Measurements from ENCODE around the gene CDAN1.

CDAN1 gene

DNA sequence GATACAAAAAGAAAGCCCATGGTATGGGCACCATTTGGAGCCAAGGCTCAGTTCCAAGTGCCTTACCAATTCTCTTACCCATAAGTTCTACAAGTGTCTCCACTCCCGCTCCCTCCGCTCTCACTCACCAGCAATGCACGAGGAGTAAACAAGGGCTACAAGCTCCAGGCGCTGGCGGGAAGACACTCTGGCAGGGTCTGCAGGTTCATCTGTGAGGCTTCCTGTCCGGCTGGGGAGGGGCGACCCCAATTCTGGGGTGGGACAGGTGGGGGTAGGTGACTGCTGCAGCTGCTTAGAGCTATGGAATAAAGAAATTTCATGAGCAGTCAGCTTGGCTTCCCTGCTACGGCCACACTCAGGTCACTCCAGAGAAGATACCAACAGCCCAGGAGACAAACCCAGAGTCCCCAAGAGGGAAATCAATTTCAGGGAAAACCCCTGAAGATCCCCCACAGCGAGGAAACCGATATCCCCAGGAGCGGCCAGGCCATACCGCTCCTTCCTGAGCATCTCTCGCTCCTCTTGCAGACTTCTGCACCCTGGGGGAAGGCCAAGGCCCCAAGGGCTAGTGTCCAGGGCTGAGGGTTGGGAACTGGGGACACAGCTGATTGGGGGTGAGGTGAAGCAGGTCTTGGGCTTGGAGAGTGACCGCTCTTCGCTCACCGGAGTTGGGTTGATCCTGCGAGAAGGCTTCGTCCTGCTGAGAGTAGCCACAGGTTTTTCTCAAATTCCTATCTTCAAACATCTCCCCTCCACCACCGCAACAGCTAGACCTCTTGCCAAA, 1.4 kb downstream of the CDAN1 start:
- POLR2A ChIA-PET, result no interaction called here
- TF ChIP-seq ELF4 (IDR thresholded peaks at IDR 0.05) (no peak), FOXA1 (IDR thresholded peaks at IDR 0.05) (no peak), SUZ12 (IDR thresholded peaks at IDR 0.05) (no peak), FOXK2 (IDR thresholded peaks at IDR 0.05) (no peak), NFRKB (IDR thresholded peaks at IDR 0.05) (no peak), CTBP1 (IDR thresholded peaks at IDR 0.05; ENCODE audit: borderline replicate concordance) (no peak)
- TF ChIP-seq, protein P1, sequence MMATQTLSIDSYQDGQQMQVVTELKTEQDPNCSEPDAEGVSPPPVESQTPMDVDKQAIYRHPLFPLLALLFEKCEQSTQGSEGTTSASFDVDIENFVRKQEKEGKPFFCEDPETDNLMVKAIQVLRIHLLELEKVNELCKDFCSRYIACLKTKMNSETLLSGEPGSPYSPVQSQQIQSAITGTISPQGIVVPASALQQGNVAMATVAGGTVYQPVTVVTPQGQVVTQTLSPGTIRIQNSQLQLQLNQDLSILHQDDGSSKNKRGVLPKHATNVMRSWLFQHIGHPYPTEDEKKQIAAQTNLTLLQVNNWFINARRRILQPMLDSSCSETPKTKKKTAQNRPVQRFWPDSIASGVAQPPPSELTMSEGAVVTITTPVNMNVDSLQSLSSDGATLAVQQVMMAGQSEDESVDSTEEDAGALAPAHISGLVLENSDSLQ (IDR thresholded peaks at IDR 0.05), result no peak
- CTCF ChIA-PET, result interaction anchor here (0.9 kb wide), 1 partner anchor 31 kb away, joined by 3 read pairs; no protein-coding TSS in a partner anchor
- no peak for DNase-seq (ENCODE audit: extremely low spot score)

DNA sequence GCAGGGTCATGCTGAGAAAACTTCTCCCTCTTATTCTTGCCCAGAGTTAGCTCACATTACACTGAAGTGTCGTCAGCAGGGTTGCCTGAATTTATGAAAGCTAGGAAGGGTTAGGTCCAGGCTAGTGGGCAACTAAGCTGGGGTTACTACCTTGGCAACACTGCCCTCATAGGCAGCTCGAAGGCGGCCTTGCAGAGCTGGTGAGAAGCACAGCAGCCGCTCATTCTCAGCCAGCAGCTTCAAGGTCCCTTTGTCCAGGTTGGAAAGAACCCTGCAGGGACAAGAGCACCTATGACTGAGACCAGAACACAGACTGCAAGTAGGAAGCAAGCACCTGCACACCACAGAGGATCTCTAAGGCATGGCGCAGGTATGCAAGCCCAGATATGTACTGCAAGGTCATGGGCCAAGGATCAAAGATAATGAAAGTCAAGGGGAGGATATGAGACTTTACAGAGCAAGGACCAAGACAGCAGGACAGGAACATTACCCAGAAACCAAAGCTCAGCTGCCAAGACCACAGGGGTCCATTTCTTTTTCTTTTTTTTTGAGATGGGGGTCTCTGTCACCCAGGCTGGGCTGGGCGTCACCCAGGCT, 2.8 kb downstream of the CDAN1 start:
- TF ChIP-seq SUZ12 (IDR thresholded peaks at IDR 0.05) (no peak), L3MBTL2 (conservative IDR thresholded peaks at IDR 0.05) (no peak), BHLHE40 (IDR thresholded peaks at IDR 0.05; ENCODE audit: borderline replicate concordance) (no peak), SP1 (IDR thresholded peaks at IDR 0.05) (no peak), ELF4 (IDR thresholded peaks at IDR 0.05) (no peak), FOXK2 (IDR thresholded peaks at IDR 0.05) (no peak), HDGF (IDR thresholded peaks at IDR 0.05; ENCODE audit: borderline replicate concordance) (no peak), TARDBP (IDR thresholded peaks at IDR 0.05) (no peak), ZNF384 (IDR thresholded peaks at IDR 0.05) (no peak), FOXM1 (IDR thresholded peaks at IDR 0.05; ENCODE audit: borderline replicate concordance) (no peak), LEF1 (IDR thresholded peaks at IDR 0.05; ENCODE audit: borderline replicate concordance) (no peak), ARNT (IDR thresholded peaks at IDR 0.05) (no peak), NFRKB (IDR thresholded peaks at IDR 0.05) (no peak)
- TF ChIP-seq, protein P1 (IDR thresholded peaks at IDR 0.05), result no peak
- no peak for DNase-seq (ENCODE audit: extremely low spot score)
- ChIA-PET POLR2A (no interaction called here), CTCF (no interaction called here)

DNA sequence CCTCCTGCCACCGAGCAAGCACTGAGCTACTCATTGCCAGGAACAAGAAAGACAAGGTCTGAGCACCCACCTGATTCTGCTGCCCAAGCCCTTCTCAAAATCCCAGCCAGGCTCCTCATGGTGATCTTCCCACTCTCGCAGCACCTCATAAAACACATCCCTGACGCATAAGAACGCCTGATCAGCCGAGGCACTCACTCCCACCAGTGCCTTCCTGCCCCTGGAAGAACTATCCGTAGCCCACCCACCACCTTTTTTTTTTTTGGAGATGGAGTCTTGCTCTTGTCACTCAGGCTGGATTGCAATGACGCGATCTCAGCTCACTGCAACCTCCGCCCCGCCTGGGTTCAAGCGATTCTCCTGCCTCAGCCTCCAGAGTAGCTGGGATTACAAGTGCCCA, 3.9 kb downstream of the CDAN1 start:
- DNase-seq (ENCODE audit: extremely low spot score), result no peak
- no peak for TF ChIP-seq TARDBP (IDR thresholded peaks at IDR 0.05)
- no peak for TF ChIP-seq NFRKB (IDR thresholded peaks at IDR 0.05)
- no peak for TF ChIP-seq SP1 (IDR thresholded peaks at IDR 0.05)
- no peak for TF ChIP-seq HDGF (IDR thresholded peaks at IDR 0.05; ENCODE audit: borderline replicate concordance)
- TF ChIP-seq FOXK2 (IDR thresholded peaks at IDR 0.05), result no peak
- no peak for TF ChIP-seq ELF4 (IDR thresholded peaks at IDR 0.05)
- TF ChIP-seq ZNF384 (IDR thresholded peaks at IDR 0.05), result no peak
- TF ChIP-seq, protein P1 (IDR thresholded peaks at IDR 0.05), result no peak
- TF ChIP-seq FOXA1 (IDR thresholded peaks at IDR 0.05), result no peak
- no peak for TF ChIP-seq ARNT (IDR thresholded peaks at IDR 0.05)
- CTCF ChIA-PET, result interaction anchor here (0.6 kb wide), 1 partner anchor 13 kb away, joined by 3 read pairs; no protein-coding TSS in a partner anchor
- POLR2A ChIA-PET, result no interaction called here

DNA sequence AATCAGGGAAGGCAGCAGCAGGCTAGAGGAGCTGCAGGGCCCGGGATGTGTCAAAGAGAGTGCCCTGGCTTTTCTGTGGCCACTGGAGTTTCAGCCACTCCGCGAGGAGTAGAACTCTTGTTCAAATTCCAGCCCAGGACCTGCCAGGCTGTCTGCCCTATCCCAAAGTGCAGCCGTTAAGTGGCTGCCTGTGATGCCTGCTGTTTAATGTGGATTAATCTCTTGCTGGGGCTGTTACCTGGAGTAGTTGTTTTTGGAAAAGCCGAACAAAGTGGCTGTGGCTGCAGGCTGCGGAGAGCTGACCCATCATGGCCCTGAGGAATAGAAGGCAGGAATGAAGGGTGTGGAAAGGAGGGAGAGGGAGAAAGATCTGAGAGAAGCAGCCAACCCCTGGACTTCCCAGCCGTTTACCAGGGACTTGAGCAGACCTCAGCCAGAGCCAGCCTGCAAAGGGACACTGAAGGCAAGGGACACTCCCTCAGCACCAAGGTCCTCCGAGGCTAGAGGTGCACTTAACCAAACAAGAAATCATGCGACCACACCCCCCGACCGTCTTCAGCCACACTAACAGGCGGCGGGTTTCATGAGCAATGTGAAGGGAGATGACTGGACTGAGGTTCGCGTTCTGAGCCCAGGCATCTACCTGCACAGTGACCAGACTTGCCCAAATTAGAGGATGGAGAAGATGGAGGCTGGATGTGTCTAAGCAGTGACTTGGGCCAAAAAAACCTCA, 4.7 kb downstream of the CDAN1 start:
- CTCF ChIA-PET, result interaction anchor here (0.6 kb wide), 1 partner anchor 13 kb away, joined by 3 read pairs; no protein-coding TSS in a partner anchor
- TF ChIP-seq L3MBTL2 (conservative IDR thresholded peaks at IDR 0.05) (no peak), LEF1 (IDR thresholded peaks at IDR 0.05; ENCODE audit: borderline replicate concordance) (no peak), ARNT (IDR thresholded peaks at IDR 0.05) (no peak), HDGF (IDR thresholded peaks at IDR 0.05; ENCODE audit: borderline replicate concordance) (no peak), ZNF384 (IDR thresholded peaks at IDR 0.05) (no peak), BHLHE40 (IDR thresholded peaks at IDR 0.05; ENCODE audit: borderline replicate concordance) (no peak), TARDBP (IDR thresholded peaks at IDR 0.05) (no peak), NFRKB (IDR thresholded peaks at IDR 0.05) (no peak), FOXM1 (IDR thresholded peaks at IDR 0.05; ENCODE audit: borderline replicate concordance) (no peak), SUZ12 (IDR thresholded peaks at IDR 0.05) (no peak), SP1 (IDR thresholded peaks at IDR 0.05) (no peak), ELF4 (IDR thresholded peaks at IDR 0.05) (no peak), CTBP1 (IDR thresholded peaks at IDR 0.05; ENCODE audit: borderline replicate concordance) (no peak), FOXA1 (IDR thresholded peaks at IDR 0.05) (no peak)
- TF ChIP-seq, protein P1 (IDR thresholded peaks at IDR 0.05), result no peak
- POLR2A ChIA-PET, result no interaction called here
- no peak for DNase-seq (ENCODE audit: extremely low spot score)

DNA sequence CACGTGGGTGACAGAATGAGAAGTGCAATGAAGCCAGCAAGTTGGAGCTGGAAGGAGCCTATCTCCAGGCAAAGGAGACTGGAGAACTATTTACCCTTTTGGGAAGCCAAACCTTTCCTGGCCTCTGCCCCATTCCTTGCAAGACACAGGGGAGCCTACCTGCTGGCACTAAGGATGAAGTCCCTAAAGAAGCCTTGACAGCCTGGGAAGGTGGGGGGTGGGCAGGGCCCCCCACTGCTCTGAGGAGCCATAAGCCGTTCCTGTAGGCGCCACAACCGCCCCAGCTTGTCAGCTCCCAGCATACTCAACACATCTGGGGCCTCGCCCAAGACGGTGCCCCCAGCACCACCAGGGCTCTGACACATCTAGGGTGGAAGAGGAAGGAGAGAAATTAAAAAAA, 5.5 kb downstream of the CDAN1 start:
- POLR2A ChIA-PET, result no interaction called here
- no peak for DNase-seq (ENCODE audit: extremely low spot score)
- CTCF ChIA-PET, result no interaction called here
- TF ChIP-seq, protein P1 (IDR thresholded peaks at IDR 0.05), result no peak
- TF ChIP-seq LEF1 (IDR thresholded peaks at IDR 0.05; ENCODE audit: borderline replicate concordance), result no peak
- no peak for TF ChIP-seq BHLHE40 (IDR thresholded peaks at IDR 0.05; ENCODE audit: borderline replicate concordance)
- no peak for TF ChIP-seq TARDBP (IDR thresholded peaks at IDR 0.05)
- no peak for TF ChIP-seq FOXA1 (IDR thresholded peaks at IDR 0.05)
- no peak for TF ChIP-seq SP1 (IDR thresholded peaks at IDR 0.05)
- TF ChIP-seq HDGF (IDR thresholded peaks at IDR 0.05; ENCODE audit: borderline replicate concordance), result no peak
- no peak for TF ChIP-seq ARNT (IDR thresholded peaks at IDR 0.05)
- no peak for TF ChIP-seq L3MBTL2 (conservative IDR thresholded peaks at IDR 0.05)
- no peak for TF ChIP-seq FOXK2 (IDR thresholded peaks at IDR 0.05)
- no peak for TF ChIP-seq CTBP1 (IDR thresholded peaks at IDR 0.05; ENCODE audit: borderline replicate concordance)
- TF ChIP-seq ZNF384 (IDR thresholded peaks at IDR 0.05), result no peak
- no peak for TF ChIP-seq SUZ12 (IDR thresholded peaks at IDR 0.05)
- no peak for TF ChIP-seq NFRKB (IDR thresholded peaks at IDR 0.05)
- no peak for TF ChIP-seq ELF4 (IDR thresholded peaks at IDR 0.05)
- TF ChIP-seq FOXM1 (IDR thresholded peaks at IDR 0.05; ENCODE audit: borderline replicate concordance), result no peak
